ENCODE data around the gene HOXC13.

HOXC13 gene

DNA sequence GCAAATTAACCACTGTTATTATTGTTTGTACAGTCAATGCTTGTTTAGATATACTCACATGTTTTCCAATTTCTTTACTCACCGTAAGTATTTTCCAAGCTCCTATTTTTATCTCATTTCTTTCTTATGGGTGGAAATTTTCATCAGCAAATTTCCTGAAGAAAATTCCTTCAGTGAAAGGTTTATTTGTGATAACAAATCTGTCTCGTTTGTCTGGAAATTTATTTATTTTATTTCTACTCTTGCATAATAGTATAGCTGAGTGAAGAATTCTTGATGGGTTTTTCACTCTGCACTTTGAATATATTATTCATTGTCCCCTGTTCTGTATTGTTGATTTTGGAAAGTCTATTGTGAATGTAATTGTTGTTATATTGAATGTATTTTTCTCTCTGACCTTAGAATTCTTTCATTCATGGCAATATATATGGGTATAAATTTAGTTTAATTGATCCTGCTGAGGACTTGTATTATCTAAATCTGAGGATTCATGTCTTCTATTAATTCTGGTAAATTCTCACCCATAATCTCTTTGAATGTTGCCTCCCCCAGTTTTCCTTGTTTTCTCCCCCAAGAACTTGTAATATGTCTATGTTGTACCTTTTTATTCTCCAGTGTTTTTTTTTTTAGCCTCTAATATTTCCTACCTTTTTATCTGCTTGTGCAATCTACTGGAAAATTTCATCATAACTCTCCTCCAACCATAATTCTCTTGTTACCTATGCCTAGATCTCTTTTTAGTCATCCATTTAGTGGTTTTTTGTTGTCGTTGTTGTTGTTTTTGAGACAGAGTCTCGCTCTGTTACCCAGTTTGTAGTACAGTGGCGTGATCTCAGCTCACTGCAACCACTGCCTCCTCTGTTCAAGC, 21.6 kb upstream of the HOXC13 start:
- Histone ChIP-seq H3K4me3 (ENCODE audit: low read depth in 1 of 2, low read length in 1 of 2) (no peak overlapping the region), H3K36me3 (no peaks in the 10 kb centered on the region), H3K27me3 (peaks cover 97% of the 10 kb centered on the region), H3K4me1 (ENCODE audit: control insufficient read depth in 1 of 2, insufficient read depth in 1 of 2, low read depth in 1 of 2, low read length in 1 of 2) (no peaks in the 10 kb centered on the region), H3K27ac (no peak overlapping the region), H3K9me3 (no peaks in the 10 kb centered on the region)
- TF ChIP-seq, protein P1, sequence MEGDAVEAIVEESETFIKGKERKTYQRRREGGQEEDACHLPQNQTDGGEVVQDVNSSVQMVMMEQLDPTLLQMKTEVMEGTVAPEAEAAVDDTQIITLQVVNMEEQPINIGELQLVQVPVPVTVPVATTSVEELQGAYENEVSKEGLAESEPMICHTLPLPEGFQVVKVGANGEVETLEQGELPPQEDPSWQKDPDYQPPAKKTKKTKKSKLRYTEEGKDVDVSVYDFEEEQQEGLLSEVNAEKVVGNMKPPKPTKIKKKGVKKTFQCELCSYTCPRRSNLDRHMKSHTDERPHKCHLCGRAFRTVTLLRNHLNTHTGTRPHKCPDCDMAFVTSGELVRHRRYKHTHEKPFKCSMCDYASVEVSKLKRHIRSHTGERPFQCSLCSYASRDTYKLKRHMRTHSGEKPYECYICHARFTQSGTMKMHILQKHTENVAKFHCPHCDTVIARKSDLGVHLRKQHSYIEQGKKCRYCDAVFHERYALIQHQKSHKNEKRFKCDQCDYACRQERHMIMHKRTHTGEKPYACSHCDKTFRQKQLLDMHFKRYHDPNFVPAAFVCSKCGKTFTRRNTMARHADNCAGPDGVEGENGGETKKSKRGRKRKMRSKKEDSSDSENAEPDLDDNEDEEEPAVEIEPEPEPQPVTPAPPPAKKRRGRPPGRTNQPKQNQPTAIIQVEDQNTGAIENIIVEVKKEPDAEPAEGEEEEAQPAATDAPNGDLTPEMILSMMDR (IDR thresholded peaks at IDR 0.05): no peak

DNA sequence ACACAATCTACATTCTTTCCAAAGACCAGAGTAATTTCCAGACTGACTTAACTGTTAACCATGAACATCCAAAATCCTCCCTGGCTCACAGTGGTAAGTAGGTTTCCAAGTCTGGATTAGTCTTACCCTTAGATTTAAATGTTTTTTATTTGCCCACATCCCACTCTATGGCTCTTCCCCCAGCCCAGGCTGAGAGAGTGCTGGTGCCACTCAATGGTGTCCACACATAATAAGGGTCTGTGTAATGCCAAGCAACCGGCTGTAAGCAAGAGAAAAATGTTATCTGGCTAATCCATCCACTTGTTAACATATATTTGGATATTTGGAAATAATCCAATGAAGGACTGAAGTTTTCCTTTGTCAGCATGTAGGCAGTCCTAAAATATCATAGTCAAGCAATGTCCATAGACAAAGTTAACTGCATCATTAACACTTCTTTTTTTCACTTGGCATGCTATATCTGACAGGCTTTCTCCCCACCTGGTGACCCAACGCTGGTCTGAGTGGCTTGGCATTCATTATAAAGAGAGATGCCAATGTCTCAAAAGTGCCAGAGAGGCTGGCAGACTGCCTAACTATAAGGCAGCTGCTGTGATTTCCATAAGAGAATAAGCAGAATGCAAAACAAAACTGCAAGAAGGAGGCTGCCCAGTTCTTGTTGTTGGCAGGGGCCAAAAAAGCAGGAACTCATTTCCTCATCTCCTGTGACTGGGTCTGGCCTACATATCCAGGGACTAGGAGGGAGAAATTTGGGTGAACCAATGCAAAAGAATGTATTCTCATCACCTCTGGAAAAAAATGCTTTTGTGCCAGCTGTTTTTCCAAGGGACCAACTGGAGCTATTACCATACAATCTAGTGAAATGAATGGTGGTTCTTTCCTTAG, 13.9 kb upstream of the HOXC13 start:
- Histone ChIP-seq H3K9me3 (no peaks in the 10 kb centered on the region), H3K4me3 (ENCODE audit: low read depth in 1 of 2, low read length in 1 of 2) (no peak overlapping the region), H3K27me3 (peaks cover 100% of the 10 kb centered on the region), H3K36me3 (no peaks in the 10 kb centered on the region), H3K4me1 (ENCODE audit: control insufficient read depth in 1 of 2, insufficient read depth in 1 of 2, low read depth in 1 of 2, low read length in 1 of 2) (no peaks in the 10 kb centered on the region), H3K27ac (no peak overlapping the region)
- TF ChIP-seq, protein P1 (IDR thresholded peaks at IDR 0.05): no peak

DNA sequence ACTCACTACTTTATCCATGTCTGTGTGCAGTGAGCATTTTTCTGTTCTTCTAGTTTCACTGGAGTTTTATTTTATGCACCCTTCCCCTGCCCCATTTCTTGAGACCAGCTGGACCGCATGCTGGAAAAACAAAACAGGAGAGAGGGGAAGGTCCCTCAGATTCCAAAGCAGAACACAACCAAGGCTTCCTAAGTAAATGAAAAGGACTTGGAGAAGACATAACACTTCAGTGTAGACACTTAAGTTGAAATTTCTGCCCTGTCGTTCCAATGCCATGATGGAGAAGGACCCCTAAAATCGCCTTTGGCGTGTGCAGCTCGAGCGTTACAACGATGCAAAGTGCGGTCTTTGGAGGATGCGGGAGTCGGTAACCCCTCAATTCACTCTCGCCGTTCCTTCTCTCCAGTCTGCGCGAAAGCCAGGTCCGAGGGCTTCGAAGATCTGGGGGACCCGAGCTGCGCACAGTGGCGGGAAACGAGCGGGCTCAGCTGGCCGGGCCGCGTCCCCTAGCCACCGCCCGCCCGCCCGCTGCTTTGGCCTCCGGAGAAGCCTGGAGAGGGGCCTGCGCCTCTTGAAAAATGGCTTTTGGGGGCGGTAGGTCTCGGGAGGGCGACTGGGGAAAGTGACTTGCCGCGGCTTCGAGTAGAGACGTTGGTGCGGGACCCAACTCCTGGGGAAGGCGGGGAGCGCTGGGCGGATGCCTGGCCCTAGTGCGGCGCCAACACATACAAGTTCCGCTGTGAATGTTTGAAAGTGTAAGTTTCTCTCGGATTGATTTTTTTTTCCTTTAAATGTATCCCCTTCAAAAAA, 11.2 kb upstream of the HOXC13 start:
- H3K36me3 ChIP-seq: no peaks in the 10 kb centered on the region
- H3K27ac ChIP-seq: no peak overlapping the region
- H3K4me3 ChIP-seq (ENCODE audit: low read depth in 1 of 2, low read length in 1 of 2): no peak overlapping the region
- H3K27me3 ChIP-seq: peaks cover 100% of the 10 kb centered on the region
- no peaks in the 10 kb centered on the region for H3K4me1 ChIP-seq (ENCODE audit: control insufficient read depth in 1 of 2, insufficient read depth in 1 of 2, low read depth in 1 of 2, low read length in 1 of 2)
- TF ChIP-seq, protein P1 (IDR thresholded peaks at IDR 0.05): no peak
- no peaks in the 10 kb centered on the region for H3K9me3 ChIP-seq

DNA sequence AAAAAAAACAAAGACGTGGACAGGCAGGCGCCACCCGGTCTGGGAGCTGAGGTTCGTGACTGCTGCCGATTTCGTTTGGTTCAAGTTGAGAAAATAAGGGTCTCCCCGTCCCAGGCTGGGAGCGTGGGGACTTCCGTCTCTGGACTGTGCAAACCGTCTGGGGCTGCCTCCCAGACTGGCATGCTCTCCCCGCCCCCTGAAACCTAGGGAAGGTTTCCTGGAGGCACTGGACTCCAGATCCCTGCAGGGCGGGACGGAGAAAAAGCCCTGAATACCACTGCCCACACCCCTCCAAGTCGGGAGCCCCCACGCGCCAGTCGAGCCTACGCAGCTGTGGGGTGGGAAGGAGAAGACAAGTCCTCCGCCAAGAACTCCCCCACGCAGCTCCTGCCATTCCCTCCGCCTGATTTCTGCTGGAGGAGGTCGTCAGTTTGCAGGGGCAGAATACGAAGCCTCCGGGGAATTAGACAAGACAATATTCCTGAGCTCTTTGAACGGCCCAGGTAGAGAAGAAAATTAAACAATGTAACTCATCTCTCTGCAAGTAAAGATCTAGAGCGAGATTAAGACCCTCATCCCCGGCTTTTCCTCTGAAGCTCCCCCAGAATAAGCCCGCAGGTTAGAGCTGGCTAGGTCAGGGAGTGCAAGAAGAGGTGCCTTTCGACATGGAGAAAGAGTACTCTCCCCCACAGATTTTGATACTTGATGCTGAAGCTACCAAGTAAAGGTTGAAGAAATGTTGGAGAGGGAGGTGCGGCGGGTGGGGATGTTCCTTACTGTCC, 10.4 kb upstream of the HOXC13 start:
- no peaks in the 10 kb centered on the region for H3K9me3 ChIP-seq
- H3K4me3 ChIP-seq (ENCODE audit: low read depth in 1 of 2, low read length in 1 of 2): no peak overlapping the region
- H3K36me3 ChIP-seq: no peaks in the 10 kb centered on the region
- H3K27me3 ChIP-seq: peaks cover 100% of the 10 kb centered on the region
- no peak overlapping the region for H3K27ac ChIP-seq
- no peaks in the 10 kb centered on the region for H3K4me1 ChIP-seq (ENCODE audit: control insufficient read depth in 1 of 2, insufficient read depth in 1 of 2, low read depth in 1 of 2, low read length in 1 of 2)
- TF ChIP-seq, protein P1 (IDR thresholded peaks at IDR 0.05): no peak
